Chondrocyte (in vitro differentiated cells): ENCODE measurements around the gene SDF2L1. TPM values are rescaled to one million over a fixed set of nuclear protein-coding genes. Genes with fewer than 3 reads are reported as not detected.
"Not testable (repeated sequence)": the region's sequence is repeated elsewhere in the genome, so short reads cannot be mapped to it uniquely, and the experiment has no call there.

Experiments
- DNase-seq: peaks from one replicate; pipeline ENCODE4 v3.0.0; 2021; ENCODE audit warnings: mixed read lengths, low spot score
- H3K27ac Mint-ChIP-seq: one replicate; pipeline ENCODE4 v1.8.0; 2021; ENCODE audit warnings: mild to moderate bottlenecking, moderate library complexity, mixed read lengths; ENCODE audit not compliant: unreplicated experiment
- H3K27me3 Mint-ChIP-seq: 2 replicates; pipeline ENCODE4 v1.8.0; 2021; ENCODE audit warnings: low read depth, mixed read lengths
- H3K36me3 Mint-ChIP-seq: 2 replicates; pipeline ENCODE4 v1.8.0; 2021; ENCODE audit warnings: low read depth, mixed read lengths
- H3K4me1 Mint-ChIP-seq: 2 replicates; pipeline ENCODE4 v1.8.0; 2021; ENCODE audit warnings: low read depth, mild to moderate bottlenecking, mixed read lengths
- H3K4me3 Mint-ChIP-seq: one replicate; pipeline ENCODE4 v1.8.0; 2021; ENCODE audit warnings: mild to moderate bottlenecking, moderate library complexity, mixed read lengths; ENCODE audit not compliant: unreplicated experiment
- H3K9me3 Mint-ChIP-seq: 2 replicates; pipeline ENCODE4 v1.8.0; 2021; ENCODE audit warnings: low read depth, mixed read lengths
- total RNA-seq: library from RNA; stranded (reverse); gene quantifications from 3 replicates; pipeline ENCODE4 v1.2.1, GENCODE V29; 2021
- TF ChIP-seq, protein P1 (sequence below): fragments of 200-600 bp; sonication (generic); IDR thresholded peaks from 2 replicates; pipeline ENCODE4 v1.5.0; 2021; ENCODE audit warnings: antibody characterized with exemption, mild to moderate bottlenecking, moderate library complexity

SDF2L1 gene
- total RNA-seq, 1 donor from 2014 or later: 26.0 TPM

DNA sequence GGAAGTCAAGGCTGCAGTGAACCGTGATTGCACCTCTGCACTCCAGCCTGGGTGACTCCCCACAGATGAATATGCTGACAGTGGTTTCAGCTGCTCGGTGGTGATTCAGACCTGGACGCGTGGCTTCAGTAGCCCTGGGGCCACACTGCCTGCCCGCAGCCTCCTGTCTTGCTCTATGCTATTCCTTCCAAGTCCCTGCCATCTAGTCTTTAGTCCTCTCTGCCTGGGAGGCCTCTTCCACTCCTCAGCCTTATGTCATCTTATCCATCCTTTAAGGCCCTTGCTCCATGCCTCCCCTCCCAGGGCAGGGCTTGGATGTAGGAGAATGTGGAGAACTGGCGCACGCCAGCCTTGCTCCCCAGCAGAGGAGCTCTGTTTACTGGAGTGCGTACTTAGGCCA is 35.3 kb upstream of the SDF2L1 start:
- Mint-ChIP-seq H3K4me3 (no peak overlapping the region), H3K27me3 (no peaks in the 10 kb centered on the region), H3K9me3 (no peaks in the 10 kb centered on the region), H3K4me1 (peaks cover 16% of the 10 kb centered on the region), H3K27ac (peak overlapping the region; percentile 45), H3K36me3 (peaks cover 8% of the 10 kb centered on the region)
- TF ChIP-seq, protein P1, sequence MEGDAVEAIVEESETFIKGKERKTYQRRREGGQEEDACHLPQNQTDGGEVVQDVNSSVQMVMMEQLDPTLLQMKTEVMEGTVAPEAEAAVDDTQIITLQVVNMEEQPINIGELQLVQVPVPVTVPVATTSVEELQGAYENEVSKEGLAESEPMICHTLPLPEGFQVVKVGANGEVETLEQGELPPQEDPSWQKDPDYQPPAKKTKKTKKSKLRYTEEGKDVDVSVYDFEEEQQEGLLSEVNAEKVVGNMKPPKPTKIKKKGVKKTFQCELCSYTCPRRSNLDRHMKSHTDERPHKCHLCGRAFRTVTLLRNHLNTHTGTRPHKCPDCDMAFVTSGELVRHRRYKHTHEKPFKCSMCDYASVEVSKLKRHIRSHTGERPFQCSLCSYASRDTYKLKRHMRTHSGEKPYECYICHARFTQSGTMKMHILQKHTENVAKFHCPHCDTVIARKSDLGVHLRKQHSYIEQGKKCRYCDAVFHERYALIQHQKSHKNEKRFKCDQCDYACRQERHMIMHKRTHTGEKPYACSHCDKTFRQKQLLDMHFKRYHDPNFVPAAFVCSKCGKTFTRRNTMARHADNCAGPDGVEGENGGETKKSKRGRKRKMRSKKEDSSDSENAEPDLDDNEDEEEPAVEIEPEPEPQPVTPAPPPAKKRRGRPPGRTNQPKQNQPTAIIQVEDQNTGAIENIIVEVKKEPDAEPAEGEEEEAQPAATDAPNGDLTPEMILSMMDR: no peak
- no peak for DNase-seq

DNA sequence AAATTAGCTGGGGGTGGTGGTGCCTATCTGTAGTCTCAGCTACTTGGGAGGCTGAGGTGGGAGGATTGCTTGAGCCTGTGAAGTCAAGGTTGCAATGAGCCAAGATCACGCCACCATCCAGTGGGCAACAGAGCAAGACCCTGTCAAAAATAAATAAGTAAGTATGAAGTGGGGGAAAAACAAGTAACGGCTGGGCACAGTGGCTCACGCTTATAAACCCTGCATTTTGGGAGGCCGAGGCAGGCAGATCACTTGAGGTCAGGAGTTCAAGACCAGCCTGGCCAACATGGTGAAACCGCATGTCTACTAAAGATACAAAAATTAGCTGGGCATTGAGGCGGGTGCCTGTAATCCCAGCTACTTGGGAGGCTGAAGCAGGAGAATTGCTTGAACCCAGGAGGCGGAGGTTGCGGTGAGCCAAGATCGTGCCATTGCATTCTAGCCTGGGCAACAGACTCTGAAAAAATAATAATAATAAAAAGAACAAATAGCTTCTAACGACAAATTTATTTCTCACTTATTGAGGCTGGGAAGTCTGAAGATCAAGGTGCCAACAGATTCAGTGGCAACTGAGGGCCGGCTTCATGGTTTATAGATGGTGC is 32.4 kb upstream of the SDF2L1 start:
- H3K9me3 Mint-ChIP-seq, H3K36me3 Mint-ChIP-seq, DNase-seq, H3K4me3 Mint-ChIP-seq, H3K27me3 Mint-ChIP-seq, H3K27ac Mint-ChIP-seq: not testable (repeated sequence)
- H3K4me1 Mint-ChIP-seq: peaks cover 16% of the 10 kb centered on the region

DNA sequence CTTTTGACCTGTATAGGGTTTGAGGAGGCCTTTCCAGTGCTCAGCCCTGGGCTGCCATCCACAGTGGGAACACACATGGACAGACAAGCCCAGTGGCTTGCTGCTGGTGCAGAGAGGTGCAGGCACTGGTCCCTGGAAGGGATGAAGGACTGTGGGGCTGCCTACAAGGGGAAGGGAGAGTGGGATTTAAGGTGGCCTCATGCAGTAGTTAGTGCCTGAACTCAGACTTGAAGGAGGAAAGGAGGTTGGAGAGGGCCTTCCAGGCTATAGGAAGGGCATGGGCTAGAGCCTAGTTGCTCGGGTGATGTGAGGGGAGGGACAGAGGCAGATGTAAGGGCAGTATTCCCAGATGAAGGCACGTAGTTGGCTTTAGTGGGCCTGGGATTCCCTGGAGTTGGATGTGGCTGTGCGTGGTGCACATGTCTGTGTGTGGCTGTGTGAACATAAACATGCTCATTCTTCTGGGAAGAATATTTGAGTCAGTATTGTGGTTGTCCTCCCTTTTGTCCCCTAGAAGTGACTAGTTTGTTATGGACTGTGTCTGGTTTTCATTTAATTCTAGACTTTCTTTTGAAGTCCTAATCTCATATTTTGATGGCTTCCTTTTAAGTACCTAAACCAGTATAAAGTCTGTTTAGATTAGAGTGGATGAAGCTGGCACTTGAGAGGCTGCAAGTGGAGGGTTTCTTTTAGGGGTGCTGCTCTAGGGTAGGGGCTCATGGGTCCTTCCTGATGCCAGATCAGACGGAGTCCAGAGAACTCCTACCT is 30.7 kb upstream of the SDF2L1 start:
- Mint-ChIP-seq H3K9me3 (no peaks in the 10 kb centered on the region), H3K27ac (peak overlapping the region; percentile 55)

DNA sequence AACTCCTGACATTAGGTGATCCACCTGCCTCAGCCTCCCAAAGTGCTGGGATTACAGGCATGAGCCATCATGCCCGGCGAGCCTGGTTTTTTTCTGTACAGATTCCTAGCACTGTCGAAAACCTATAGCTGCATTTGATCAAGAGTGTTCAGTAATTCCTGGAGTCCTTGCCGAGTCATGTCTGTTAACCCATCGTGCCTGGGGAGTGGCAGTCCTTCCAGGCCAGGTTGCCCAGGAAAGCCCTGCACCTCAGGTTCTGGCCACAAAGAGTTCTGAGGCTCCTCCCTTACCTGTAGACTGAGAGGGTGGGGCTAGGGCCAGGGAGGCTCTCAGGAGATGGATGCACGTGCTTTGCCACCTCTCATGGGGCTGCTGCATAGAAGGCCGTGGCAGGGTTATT is 29.2 kb upstream of the SDF2L1 start:
- H3K4me3 Mint-ChIP-seq: no peak overlapping the region
- H3K36me3 Mint-ChIP-seq: peaks cover 8% of the 10 kb centered on the region
- peaks cover 4% of the 10 kb centered on the region for H3K4me1 Mint-ChIP-seq
- H3K27me3 Mint-ChIP-seq: no peaks in the 10 kb centered on the region
- H3K9me3 Mint-ChIP-seq: no peaks in the 10 kb centered on the region
- TF ChIP-seq, protein P1: no peak
- no peak for DNase-seq
- H3K27ac Mint-ChIP-seq: no peak overlapping the region

More for the DNA sequence above, 30.7 kb upstream of the SDF2L1 start:
- peaks cover 9% of the 10 kb centered on the region for H3K36me3 Mint-ChIP-seq
- H3K27me3 Mint-ChIP-seq: no peaks in the 10 kb centered on the region
- TF ChIP-seq, protein P1: no peak
- DNase-seq: no peak
- H3K4me3 Mint-ChIP-seq: no peak overlapping the region
- H3K4me1 Mint-ChIP-seq: peaks cover 10% of the 10 kb centered on the region

DNA sequence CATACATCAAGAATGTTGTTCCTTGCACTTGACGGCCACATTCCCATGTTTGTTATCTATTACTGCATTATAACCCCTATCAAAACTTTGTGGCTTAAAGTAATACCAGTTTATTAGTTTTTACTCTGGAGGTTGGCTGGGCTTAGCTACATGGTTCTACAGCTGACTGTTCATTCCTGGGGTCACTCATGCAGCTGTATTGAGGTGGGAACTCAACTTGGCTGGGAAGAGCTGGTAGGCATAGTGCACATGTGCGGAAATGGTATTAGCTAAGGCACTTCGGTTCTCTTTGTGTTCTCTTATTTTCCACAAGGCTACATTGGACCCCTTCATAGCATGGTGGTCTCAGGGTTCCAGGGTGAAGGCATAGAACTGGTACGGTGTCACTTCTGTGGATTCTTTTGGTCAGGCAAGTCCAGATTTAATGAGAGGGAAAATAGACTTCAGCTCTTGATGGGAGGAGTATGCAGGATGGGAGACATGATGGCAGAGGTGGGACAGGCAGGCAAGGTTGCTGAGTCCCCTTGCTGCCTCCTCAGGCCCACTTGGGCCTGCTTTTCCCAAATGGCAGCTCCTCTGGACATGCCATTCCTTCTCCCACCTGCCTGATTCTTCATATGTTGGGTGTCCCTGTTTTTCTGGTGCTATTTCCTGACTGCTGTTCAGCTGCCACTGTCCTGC is 28.4 kb upstream of the SDF2L1 start:
- TF ChIP-seq, protein P1: no peak
- Mint-ChIP-seq H3K36me3 (peaks cover 8% of the 10 kb centered on the region), H3K4me3 (no peak overlapping the region), H3K27ac (no peak overlapping the region), H3K4me1 (peaks cover 1% of the 10 kb centered on the region), H3K9me3 (no peaks in the 10 kb centered on the region), H3K27me3 (no peaks in the 10 kb centered on the region)
- no peak for DNase-seq
